Endothelial cell of umbilical vein (primary cell): ENCODE measurements around the gene CCDC138. TPM values are rescaled to one million over a fixed set of nuclear protein-coding genes. Genes with fewer than 3 reads are reported as not detected.

Source experiments
- BruUV-seq: library from RNA; stranded (reverse); fragments of 400-500 nt; replicated peaks from 2 replicates; lab custom pipeline; 2021; lab: Mats Ljungman, UMichigan
- CTCF ChIA-PET: fragments of 300-600, 350-600 bp; sonication (Branson Sonifier 250); formaldehyde crosslinking; loops from one replicate; lab custom pipeline; 2021; ENCODE audit warnings: antibody characterized with exemption, inconsistent platforms; lab: Charles Lee
- POLR2A ChIA-PET: fragments of 300-600, 350-600 bp; sonication (Branson Sonifier 250); formaldehyde crosslinking; loops from one replicate; lab custom pipeline; 2021; ENCODE audit warnings: antibody characterized with exemption, inconsistent platforms; lab: Charles Lee
- DNase-seq: peaks from one replicate; pipeline ENCODE4 v3.0.0-alpha.2; 2011; ENCODE audit warnings: low read depth, low spot score
- FAIRE-seq: peaks from 2 replicates; lab custom pipeline; 2011; peaks lifted over from hg19 to GRCh38; lab: Jason Lieb, UNC
- H2AFZ ChIP-seq: 2 replicates; pipeline ENCODE4 v1.6.0; 2012; ENCODE audit warnings: low read depth, low read length, control low read depth, inconsistent platforms
- H3K27ac ChIP-seq: 2 replicates; pipeline ENCODE4 v1.5.1; 2011; ENCODE audit warnings: low read depth, mild to moderate bottlenecking, control low read depth, low read length, moderate library complexity; ENCODE audit not compliant: insufficient read depth
- H3K27me3 ChIP-seq, 2 experiments: 2 replicates each; pipeline versions ENCODE4 v1.6.0 to v1.6.1; 2011; ENCODE audit warnings: low read length in 2 of 2, mixed read lengths in 1 of 2; ENCODE audit not compliant: control insufficient read depth in 2 of 2, insufficient read depth in 2 of 2
- H3K36me3 ChIP-seq, 2 experiments: 2 replicates in 1 of 2; 3 replicates in 1 of 2; pipeline ENCODE4 v1.5.1; 2011; ENCODE audit warnings: low read length in 2 of 2, mild to moderate bottlenecking in 1 of 2, moderate library complexity in 1 of 2; ENCODE audit not compliant: control insufficient read depth in 2 of 2, insufficient read depth in 2 of 2; ENCODE audit errors: extremely low read depth in 1 of 2
- H3K4me1 ChIP-seq: 3 replicates; pipeline ENCODE4 v1.5.1; 2011; ENCODE audit warnings: mild to moderate bottlenecking, low read length; ENCODE audit not compliant: control insufficient read depth, insufficient read depth; ENCODE audit errors: extremely low read depth
- H3K4me2 ChIP-seq: 2 replicates; pipeline ENCODE4 v1.6.1; 2011; ENCODE audit warnings: low read length, control low read depth, mixed read lengths; ENCODE audit not compliant: insufficient read depth
- H3K4me3 ChIP-seq, 3 experiments: fragments of 200-600 bp in 1 of 3; sonication (generic), shearing (Covaris generic) in 1 of 3; replicated peaks in 1 of 3; 2 replicates each; pipeline ENCODE4 v1.5.1; 2011 to 2016; ENCODE audit warnings: control low read depth in 3 of 3, low read length in 3 of 3, mild to moderate bottlenecking in 2 of 3, inconsistent platforms in 1 of 3, low read depth in 1 of 3, moderate library complexity in 1 of 3; ENCODE audit not compliant: insufficient read depth in 1 of 3
- H3K79me2 ChIP-seq: 2 replicates; pipeline ENCODE4 v1.6.0; 2012; ENCODE audit warnings: low read length, inconsistent platforms; ENCODE audit not compliant: control insufficient read depth, insufficient read depth
- H3K9ac ChIP-seq: replicated peaks from 2 replicates; pipeline ENCODE3; 2011; ENCODE audit warnings: low read length, control low read depth; ENCODE audit not compliant: insufficient read depth; ENCODE audit errors: extremely low read depth
- H3K9me1 ChIP-seq: replicated peaks from 3 replicates; pipeline ENCODE4 v1.6.0; 2011; ENCODE audit warnings: mild to moderate bottlenecking, low read length; ENCODE audit not compliant: control insufficient read depth, insufficient read depth; ENCODE audit errors: extremely low read depth
- H3K9me3 ChIP-seq: replicated peaks from 2 replicates; pipeline ENCODE4 v1.5.1; 2012; ENCODE audit warnings: low read length, inconsistent platforms; ENCODE audit not compliant: control insufficient read depth, insufficient read depth
- H4K20me1 ChIP-seq: replicated peaks from 2 replicates; pipeline ENCODE3; 2011; ENCODE audit warnings: mild to moderate bottlenecking, low read length; ENCODE audit not compliant: control insufficient read depth, insufficient read depth; ENCODE audit errors: extremely low read depth
- CTCF ChIP-seq, 2 donors: IDR thresholded peaks; 1 replicate in 1 of 2; 2 replicates in 1 of 2; pipeline ENCODE4 v1.5.1; 2011; ENCODE audit warnings: low read length in 2 of 2, mild to moderate bottlenecking in 2 of 2, moderate library complexity in 2 of 2, control low read depth in 1 of 2, inconsistent platforms in 1 of 2, low read depth in 1 of 2; ENCODE audit not compliant: insufficient read depth in 1 of 2; ENCODE audit errors: extremely low read depth in 1 of 2
- EZH2 ChIP-seq: IDR thresholded peaks from 2 replicates; pipeline ENCODE4 v1.6.1; 2012; ENCODE audit warnings: borderline replicate concordance, low read depth, mild to moderate bottlenecking, moderate library complexity, low read length, inconsistent platforms; ENCODE audit not compliant: severe bottlenecking
- FOS ChIP-seq: IDR thresholded peaks from 2 replicates; pipeline ENCODE4 v1.6.1; 2011; ENCODE audit warnings: mild to moderate bottlenecking, low read length, moderate library complexity, borderline replicate concordance; ENCODE audit not compliant: insufficient read depth
- GATA2 ChIP-seq: IDR thresholded peaks from 2 replicates; pipeline ENCODE4 v1.7.0; 2011; ENCODE audit warnings: low read depth, mild to moderate bottlenecking, moderate library complexity, mixed read lengths, low read length; ENCODE audit not compliant: insufficient read length, insufficient read depth
- JUN ChIP-seq: IDR thresholded peaks from 2 replicates; pipeline ENCODE4 v1.6.1; 2011; ENCODE audit warnings: borderline replicate concordance, low read depth; ENCODE audit not compliant: insufficient read length, insufficient read depth
- MAX ChIP-seq: IDR thresholded peaks from 2 replicates; pipeline ENCODE4 v1.6.1; 2011; ENCODE audit not compliant: insufficient read depth, insufficient read length
- MYC ChIP-seq: IDR thresholded peaks from one replicate; pipeline ENCODE4 v1.6.1; 2011; ENCODE audit warnings: mild to moderate bottlenecking, low read depth, low read length
- POLR2A ChIP-seq: IDR thresholded peaks from 2 replicates; pipeline ENCODE4 v1.6.1; 2012; ENCODE audit warnings: low read depth, mild to moderate bottlenecking, control low read depth, low read length
- POLR2AphosphoS5 ChIP-seq: IDR thresholded peaks from 2 replicates; pipeline ENCODE4 v1.6.1; 2012; ENCODE audit warnings: low read depth, mild to moderate bottlenecking, control low read depth, low read length, moderate library complexity; ENCODE audit not compliant: insufficient read depth
- dilution Hi-C: fragments of 300-500 bp; cut with MboI; formaldehyde crosslinking; loops from one replicate; pipeline ENCODE4 v1.15.0; 2019; ENCODE audit warnings: low sequenced_read_pairs; ENCODE audit not compliant: extremely low pct_ligation_motif_present
- intact Hi-C: fragments of 100-400 bp; cut with micrococcal nuclease; formaldehyde crosslinking; loops from one replicate; pipeline ENCODE4 v1.10.0; 2022
- polyA plus RNA-seq, 4 experiments: library from polyadenylated mRNA; depleted of rRNA in 3 of 4; stranded (reverse) in 3 of 4; unstranded in 1 of 4; fragments of >200 nt; gene quantifications; 2 replicates each; pipeline versions ENCODE4 v1.2.1 to v1.2.3, GENCODE V29; 2011 to 2012; ENCODE audit warnings: missing spikeins in 1 of 4
- total RNA-seq: library from RNA; stranded (reverse); gene quantifications from 2 replicates; pipeline ENCODE4 v1.2.3, GENCODE V29; 2021

Gene CCDC138
- total and polyA plus RNA-seq, 2 donors (not counting 3 experiments of a cell fraction or from before 2014, with no cell fraction given) = 1.5 to 10.8 TPM

- H3K27me3 ChIP-seq = peaks cover 2 to 11% of the 10 kb centered on the region in 2 experiments
- no peaks in the 10 kb centered on the region for H3K9me3 ChIP-seq
- dilution Hi-C loops = no loop called here
- no TSS peak for BruUV-seq
- POLR2A ChIA-PET = no interaction called here
- H4K20me1 ChIP-seq = no peaks in the 10 kb centered on the region
- no peaks in the 10 kb centered on the region for H3K36me3 ChIP-seq
- FAIRE-seq (no peak), DNase-seq (no peak)
- no peak overlapping the region for H3K27ac ChIP-seq
- H3K79me2 ChIP-seq = no peaks in the 10 kb centered on the region
- H2AFZ ChIP-seq = no peak overlapping the region
- H3K4me3 ChIP-seq = no peak overlapping the region
- CTCF ChIA-PET = interaction anchor here (0.9 kb wide), 1 partner anchor 10 kb away, joined by 3 read pairs; no protein-coding TSS in a partner anchor
- no peaks in the 10 kb centered on the region for H3K4me1 ChIP-seq
- no peak overlapping the region for H3K4me2 ChIP-seq
- H3K9ac ChIP-seq = no peak overlapping the region
- intact Hi-C loops = no loop called here
- H3K9me1 ChIP-seq = no peaks in the 10 kb centered on the region
- TF ChIP-seq POLR2A (no peak), CTCF (IDR thresholded peaks at IDR 0.05; ENCODE audit: extremely low read depth in 1 of 2, insufficient read depth in 1 of 2, low read depth in 1 of 2, low read length in 2 of 2) (no peak), JUN (no peak), GATA2 (no peak), FOS (no peak), MAX (no peak), MYC (no peak), POLR2AphosphoS5 (no peak), EZH2 (no peak)
These were observed 121.5 kb downstream of the CCDC138 start for GRCh38 chr2:108907822-108908712.
